NCI-H524 treated with DMSO at 0.1 percent for 48 hours (cell line): ENCODE data around the gene CDK7.
A peak's percentile ranks its signal among the peaks of the same experiment; 100 is the strongest.
"Not testable (repeated sequence)": the region's sequence is repeated elsewhere in the genome, so short reads cannot be mapped to it uniquely, and the experiment has no call there.

ENCODE experiments used
- DNase-seq: peaks from one replicate; lab custom pipeline; 2025; lab: John Stamatoyannopoulos, UW

The CDK7 gene

DNA sequence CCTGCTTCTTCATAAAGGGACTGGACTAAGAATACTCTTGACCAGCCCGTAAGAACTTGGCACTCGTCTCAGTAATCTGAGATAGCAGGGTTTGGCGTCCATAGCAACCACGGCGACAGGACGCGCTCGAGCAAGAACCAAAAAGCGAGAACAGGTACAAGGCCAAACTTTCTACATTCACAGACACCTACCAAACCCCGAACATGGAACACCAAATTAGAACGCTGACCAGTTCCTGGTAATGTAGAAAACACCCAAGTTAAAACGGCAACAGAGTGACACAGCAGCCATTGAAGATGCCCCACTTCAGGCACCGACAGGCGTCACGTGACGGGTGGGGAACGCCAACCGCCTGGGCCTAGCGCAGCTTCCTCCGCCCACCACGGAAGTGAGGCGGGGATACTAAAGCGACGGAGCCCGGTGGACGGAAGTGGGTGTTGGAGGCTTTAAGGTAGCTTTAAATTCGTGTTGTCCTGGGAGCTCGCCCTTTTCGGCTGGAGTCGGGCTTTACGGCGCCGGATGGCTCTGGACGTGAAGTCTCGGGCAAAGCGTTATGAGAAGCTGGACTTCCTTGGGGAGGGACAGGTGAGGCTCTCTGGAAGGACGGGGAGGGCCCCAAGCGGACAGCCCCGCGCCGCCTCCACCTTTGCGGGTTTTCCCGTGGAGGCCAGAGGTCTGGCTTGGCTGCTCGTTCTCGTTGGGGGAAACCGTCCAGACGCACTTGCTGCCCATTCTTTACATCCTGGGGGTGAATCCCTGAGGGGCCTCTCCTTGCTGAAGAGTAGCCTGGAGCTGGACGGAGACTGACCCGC lies at the start of gene CDK7:
Gene CDK7, plus strand, starts transcription at position 430 of the 812 bp plus-strand sequence. Its CDS starts 90 bp downstream, at position 520.
- peak; percentile 50 for DNase-seq

DNA sequence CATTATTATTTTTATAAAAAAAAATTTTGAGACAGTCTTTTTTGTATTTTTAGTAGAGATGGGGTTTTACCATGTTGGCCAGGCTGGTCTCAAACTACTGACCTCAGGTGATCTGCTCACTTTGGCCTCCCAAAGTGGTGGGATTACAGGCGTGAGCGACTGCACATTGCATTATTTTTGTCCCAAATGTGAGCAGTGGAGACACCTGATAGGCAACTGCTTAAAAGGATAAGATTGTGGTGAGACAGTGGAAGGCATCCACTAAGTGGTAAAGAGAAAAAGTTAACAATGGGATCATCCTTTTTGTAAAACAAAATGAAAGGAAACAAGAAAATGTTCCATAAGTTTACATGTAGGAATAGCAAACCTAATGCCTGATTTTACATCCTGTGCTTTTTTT lies 47.3 kb upstream of the CDK7 start:
- DNase-seq = no peak

DNA sequence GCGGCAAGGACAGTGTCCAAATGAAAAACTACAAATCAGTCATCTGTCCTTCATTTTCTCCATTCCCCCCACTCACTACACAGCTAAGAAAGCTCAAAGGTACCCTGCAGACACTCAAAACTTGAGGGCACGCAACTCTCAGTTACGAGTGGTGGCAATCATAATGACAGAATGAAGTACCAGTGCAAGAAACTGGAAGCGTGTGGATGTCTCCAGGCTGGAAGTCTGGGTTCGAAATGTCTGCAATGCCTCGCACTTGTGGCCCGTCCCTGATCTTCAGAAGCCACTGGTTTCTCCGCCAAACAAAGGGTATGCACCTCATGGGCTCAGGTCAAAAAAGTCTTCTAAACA lies 45.9 kb upstream of the CDK7 start:
- DNase-seq = no peak

DNA sequence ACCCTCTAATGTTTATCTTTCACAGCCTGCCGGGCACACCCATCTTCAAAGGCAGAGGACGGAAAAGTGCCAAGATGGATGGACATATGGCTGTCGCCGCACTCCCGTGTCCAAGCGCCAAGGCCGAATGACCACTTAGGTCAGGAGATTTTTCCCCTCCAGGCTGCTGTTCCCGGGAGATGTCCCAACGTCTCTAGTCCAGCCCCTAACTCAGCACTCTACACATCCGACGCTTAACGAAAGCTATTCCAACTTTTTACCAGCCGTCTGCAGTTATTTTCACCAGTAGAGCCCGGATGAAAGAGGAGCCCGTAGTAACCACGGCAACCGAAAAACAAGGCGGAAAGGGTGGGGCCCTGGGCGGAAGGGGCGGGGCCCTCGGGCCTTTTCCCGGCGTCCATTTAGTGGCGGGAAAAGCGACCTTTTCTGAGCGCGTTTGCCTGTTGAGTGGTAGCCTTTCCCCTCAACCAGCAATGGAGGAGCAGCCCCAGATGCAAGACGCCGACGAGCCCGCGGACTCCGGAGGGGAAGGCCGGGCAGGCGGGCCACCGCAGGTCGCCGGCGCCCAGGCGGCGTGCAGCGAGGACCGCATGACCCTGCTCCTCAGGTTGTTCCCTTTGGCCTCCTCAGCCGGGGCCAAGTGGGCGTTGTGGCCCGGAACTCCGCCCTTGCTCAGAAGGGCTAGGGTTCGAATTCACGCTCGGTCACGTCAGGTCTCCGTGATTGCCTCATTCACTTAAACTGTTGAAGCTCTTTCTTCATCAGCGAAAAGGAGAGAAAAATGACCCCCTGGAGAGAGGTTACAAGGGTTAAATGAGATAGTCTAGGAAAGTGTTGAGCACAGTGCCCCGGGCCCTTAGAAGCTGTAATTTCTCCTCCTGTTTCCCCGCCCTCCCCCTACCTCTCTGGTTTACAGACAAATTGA lies 45.3 kb upstream of the CDK7 start, which contains the start of gene CENPH:
Gene CENPH, plus strand, starts transcription at position 422 of the 925 bp plus-strand sequence. Its CDS starts 52 bp downstream, at position 474.
- peak; percentile 40 for DNase-seq

DNA sequence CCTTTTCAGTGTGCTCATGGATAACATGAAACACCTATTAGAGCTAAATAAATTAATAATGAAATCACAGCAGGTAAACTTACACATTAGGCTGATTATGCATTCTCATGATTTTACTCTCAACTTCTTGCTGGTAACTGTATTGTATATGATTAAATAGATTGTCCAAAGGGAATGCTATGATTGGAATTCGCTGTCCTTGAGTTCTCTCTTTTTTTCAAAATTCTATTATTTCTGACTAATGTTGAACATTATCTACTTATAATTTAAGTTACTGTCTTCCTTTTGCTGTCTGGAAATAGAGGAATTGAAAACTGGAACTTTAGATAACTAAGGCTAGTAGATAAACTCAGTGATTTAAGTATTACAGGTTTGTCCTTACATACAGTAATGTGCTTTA lies 32.2 kb upstream of the CDK7 start:
- DNase-seq = no peak

DNA sequence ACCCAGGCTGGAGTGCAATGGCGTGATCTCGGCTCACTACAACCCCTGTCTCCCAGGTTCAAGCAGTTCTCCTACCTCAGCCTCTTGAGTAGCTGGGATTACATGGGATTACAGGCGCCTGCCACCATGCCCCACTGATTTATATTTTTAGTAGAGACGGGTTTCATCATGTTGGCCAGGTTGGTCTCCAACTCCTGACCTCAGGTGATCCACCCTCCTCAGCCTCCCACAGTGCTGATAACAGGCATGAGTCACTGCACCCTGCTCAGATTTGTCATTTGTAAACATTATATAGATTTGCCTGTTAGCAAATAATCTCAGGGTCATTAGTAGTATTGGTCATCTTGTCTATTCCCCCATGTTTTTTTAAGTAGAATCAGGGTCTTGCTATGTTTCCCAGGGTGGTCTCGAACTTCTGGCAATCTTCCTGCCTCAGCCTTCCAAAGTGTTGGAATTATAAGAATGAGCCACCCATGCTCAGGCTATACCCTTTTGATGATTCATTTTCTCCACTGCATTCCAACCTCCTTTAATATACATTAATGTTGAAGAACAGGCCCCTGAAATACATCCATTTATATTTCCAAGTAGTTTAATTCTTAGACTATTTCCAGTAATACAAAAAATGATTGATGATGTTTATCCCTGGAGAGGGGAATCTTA lies 28.0 kb upstream of the CDK7 start:
- DNase-seq = no peak

DNA sequence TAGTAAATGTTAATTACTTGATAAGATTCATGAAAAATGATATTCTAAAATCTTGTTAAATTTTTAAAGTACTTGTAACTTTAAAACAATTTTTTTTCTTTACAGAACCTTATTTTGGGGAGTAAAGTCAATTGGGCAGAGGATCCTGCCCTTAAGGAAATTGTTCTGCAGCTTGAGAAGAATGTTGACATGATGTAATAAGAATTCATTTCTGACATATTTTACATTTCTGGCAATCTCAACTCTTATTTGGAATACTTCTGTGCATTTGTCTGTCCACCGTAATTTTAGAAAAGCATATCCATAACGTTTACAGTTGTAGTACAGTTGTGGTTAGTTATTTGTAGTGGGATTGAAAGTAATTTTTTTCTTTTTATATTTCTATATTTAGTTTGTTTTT lies 25.1 kb upstream of the CDK7 start:
- no peak for DNase-seq

DNA sequence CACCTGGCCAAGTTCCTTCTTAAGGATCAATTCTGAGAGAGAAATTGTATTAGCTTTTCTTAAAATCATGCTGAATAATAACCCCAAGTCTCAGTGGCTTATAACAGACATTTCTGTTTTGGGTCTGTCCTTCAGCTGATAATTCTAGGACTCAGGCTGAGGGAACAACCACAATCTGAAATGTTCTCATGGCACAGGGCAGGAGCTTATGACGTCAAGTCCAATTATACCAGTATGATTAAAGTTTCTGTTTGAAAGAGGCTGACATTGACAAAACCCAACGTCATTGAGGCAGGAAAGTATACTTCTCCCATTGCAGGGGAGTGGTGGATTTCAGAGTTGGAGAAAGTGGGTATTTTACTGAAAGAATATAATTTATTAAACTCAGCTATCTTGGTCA lies 23.5 kb upstream of the CDK7 start:
- no peak for DNase-seq

DNA sequence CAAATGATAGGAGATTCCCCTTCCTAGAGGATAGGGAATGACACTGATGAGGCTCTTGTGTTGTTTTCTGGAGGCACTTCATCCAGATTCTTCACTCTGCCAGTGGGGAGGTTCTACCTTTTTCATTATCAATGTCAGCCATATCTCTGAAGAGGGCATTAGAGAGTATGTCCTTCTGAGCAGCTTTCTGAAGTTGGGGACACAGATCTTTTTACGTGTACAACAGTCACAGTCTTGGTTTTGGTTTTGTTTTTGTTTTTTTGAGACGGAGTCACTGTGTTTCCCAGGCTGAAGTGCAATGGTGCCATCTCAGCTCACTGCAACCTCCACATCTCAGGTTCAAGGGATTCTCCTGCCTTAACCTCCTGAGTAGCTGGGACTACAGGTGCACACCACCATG lies 22.7 kb upstream of the CDK7 start:
- no peak for DNase-seq

DNA sequence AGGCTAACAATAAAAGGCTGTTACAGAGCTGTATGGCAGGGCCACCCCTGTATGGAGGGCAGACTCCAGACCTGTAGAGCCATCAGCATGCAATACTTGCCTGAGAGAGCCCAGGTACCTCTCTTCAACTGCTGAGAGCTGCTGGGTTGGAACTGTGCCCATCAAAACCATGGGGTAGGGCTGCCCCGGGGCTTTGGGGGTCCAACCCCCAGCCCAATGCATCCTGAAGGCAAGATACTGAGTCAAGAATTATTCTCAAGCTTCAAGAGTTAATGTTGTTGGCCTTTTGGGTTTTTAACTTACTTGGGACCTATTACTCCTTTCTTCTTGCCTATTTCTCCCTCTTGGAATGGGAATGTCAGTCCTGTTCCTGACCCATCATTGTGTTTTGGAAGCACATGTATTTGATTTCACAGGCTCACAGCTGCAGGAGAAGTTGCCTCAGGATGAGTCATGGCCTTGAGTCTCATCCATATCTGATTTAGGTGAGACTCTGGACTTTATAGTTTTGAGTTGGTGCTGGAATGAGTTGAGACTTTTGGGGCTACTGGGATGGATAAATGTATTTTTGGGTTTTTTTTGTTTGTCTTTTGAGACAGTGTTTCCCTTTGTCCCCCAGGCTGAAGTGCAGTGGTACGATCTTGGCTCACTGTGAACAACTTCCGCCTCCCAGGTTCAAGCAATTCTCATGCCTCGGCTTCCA lies 21.0 kb upstream of the CDK7 start:
- DNase-seq = no peak

DNA sequence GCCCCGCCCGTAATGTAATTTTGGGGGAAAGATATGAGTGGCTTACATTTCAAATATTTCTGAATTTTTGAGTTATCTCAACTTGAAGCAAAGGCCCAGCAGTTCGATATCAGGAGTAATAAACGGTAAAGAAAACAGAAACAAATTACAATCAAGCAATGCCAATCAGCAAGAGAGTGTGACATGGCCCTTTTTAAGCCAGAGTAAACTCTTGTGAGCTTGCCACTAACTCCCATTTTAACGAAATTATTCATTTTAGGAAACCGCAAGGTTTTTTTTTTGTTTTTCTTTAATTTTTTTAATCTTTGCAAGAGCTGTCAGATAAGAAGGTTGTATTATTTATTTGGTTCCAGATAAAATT lies 17.6 kb upstream of the CDK7 start:
- DNase-seq = no peak

DNA sequence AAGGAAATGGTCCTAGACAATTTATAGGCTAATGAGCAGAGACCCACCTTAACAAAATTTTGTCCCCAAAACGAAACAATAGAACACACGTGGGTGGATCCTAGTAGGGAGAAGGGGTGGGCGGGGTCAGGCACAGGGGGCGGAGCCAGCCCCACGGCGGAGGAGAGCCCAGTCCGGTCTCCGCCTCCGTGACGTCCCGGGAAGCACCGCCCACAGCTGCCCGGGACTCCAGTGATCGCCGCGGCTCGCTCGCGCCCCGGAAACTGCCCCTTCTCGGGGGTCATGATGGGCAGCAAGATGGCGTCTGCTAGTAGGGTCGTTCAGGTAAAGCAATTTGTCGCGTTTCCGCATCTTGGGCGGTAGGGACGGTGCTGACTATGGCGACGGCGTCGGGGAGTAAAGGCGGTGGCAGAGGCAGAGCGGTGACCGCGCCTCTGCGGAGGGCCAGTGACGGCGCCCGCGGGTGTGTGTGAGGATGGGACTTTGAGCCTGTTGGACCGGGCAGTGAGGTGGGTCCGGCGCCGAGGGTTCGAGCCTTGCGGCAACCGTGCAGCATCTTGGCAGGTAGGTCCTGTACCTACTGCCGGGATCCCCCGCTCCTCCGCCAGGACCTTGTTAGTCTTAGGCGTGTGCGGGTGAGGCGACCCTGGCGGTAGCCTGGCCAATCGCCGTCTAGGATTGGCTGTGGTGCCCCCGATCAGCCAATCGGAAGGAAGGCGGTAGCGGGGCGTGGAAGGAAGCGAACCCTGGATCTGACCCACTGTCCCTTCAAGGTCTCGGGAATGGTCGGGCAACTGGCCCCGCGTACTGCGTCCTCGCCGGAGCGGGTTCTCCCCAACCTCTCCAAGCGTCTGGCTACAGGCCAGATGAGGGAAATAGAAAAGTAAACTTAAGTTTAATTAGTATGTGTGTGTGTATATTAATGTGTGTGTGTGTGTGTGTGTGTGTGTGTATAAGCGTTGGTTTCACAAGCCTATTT lies 16.8 kb upstream of the CDK7 start:
- DNase-seq = peak; percentile 71

DNA sequence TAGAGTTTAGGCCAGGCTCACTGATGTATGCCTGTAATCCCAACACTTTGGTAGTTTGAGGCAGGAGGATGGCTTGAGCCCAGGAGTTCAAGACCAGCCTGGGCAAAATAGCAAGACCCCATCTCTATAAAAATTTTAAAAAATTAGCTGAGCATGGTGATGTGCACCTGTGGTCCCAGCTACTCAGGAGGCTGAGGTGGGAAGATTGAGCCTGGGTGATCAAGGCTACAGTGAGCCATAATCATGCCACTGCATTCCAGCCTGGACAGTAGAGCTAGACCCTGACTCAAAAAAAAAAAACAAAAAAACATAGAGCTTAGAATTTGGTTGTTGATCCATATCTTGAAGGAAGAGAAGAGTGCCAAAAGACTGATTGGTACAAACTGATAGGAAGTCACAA lies 14.7 kb upstream of the CDK7 start:
- DNase-seq = no peak

DNA sequence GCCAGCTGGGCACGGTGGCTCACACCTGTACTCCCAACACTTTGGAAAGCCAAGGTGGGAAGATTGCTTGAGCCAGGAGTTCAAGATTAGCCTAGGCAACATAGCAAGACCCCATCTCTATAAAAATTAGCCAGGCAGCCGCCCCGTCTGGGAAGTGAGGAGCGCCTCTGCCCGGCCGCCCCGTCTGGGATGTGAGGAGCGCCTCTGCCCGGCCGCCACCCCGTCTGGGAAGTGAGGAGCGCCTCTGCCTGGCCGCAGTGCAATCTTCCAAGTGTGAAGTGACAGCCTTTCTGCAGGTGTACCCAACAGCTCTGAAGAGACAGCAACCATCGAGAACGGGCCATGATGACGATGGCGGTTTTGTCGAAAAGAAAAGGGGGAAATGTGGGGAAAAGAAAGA lies 14.3 kb upstream of the CDK7 start:
- not testable (repeated sequence) for DNase-seq

DNA sequence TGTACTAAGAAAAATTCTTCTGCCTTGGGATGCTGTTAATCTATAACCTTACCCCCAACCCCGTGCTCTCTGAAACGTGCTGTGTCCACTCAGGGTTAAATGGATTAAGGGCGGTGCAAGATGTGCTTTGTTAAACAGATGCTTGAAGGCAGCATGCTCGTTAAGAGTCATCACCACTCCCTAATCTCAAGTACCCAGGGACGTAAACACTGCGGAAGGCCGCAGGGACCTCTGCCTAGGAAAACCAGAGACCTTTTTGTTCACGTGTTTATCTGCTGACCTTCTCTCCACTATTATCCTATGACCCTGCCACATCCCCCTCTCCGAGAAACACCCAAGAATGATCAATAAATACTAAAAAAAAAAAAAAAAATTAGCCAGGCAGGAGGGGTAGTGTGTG lies 13.9 kb upstream of the CDK7 start:
- not testable (repeated sequence) for DNase-seq

DNA sequence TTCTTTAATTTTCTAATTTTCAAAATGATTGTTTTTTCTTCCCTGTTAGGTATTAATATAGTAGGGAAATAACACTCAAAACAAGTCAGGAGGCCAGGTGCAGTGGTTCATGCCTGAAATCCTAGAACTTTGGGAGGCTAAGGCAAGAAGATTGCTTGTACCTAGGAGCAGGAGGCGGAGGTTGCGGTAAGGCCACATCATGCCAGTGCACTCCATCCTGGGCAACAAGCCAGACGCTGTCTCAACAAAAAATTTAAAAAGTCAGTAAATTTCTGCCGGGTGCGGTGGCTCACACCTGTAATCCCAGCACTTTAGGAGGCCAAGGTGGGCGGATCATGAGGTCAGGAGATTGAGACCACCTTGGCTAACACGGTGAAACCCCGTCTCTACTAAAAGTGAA lies 10.2 kb upstream of the CDK7 start:
- DNase-seq = no peak

DNA sequence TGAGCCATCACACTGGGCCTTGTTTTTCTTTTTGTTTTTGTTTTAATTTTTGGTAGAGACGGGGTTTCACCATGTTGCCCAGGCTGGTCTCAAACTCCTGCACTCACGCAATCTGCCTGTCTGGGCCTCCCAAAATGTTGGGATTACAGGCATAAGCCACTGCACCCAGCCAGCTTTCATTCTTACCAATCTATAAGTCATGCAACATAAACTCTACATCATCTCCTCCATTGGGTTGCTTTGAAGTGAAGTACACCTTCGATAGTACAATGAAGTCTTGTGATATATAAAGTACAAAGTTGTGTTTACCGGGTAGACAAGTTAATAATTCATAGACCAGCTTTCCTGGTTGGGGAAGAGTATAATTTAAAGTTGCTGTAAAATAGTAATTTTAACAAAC lies 8.8 kb upstream of the CDK7 start:
- no peak for DNase-seq

DNA sequence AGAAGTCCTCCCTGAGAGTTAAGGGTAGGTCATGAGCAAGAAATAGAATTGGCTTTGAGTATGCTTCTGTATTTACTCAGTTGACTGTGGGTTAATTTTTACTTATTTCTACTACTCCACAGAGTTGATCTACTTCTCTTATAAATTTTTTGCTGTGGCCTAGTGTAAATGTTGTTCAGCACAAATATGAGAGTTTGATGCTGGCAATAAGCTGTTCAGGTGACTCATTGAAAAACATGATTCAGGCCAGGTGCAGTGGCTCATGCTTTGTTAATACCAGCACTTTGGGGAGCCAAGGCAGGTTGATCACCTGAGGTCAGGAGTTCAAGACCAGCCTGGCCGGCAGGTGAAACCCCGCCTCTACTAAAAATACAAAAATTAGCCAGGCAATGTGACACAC lies 4.5 kb upstream of the CDK7 start:
- no peak for DNase-seq

DNA sequence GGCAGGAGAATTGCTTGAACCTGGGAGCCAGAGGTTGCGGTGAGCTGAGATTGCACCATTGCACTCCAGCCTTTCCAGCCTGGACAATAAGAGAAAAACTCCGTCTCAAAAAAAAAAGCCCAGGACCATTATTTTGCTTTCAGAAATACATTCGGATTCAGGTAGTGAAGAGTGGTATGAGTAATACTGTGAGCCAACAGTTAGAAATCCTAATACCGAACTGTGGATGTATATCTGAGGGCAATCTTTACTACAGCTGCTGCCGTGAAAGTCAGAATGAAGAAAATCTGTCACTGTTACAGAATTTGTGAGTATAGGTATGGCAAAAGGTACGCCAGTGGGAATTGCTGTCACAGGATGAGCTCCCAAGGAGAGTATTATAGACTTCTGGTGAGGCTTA lies 3.4 kb upstream of the CDK7 start:
- no peak for DNase-seq

DNA sequence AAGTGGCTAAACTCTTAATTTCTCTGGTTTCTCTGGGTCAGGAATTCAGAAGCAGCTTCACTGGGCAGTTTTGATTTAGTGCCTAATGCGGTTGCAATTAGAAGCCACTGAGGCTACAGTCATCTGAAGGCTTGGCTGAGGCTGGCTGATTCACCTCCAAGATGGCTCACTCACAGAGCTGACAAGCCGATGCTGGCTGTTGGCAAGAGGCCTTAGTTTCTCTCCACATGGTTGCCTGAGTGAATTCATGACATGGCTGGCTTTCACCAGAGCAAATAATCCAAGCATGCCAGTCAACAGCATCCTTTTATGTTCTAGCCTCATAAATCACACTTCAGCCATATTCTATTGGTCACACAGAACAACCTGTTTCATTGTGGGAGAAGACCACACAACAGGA lies 2.8 kb upstream of the CDK7 start:
- DNase-seq = no peak

DNA sequence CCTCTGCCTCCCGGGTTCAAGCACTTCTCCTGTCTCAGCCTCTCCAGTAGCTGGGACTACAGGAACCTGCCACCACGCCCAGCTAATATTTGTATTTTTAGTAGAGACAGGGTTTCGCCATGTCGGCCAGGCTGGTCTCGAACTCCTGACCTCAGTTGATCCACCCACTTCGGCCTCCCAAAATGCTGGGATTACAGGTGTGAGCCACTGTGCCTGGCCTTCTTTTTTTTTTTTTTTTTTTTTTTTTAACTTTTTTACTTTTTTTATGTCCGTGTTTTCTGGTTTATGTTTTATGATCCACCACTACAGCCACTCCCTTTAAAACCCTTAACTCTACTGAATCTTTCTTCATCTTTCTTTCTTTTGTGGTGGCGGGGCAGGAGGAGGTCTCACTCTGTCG lies 2.0 kb downstream of the CDK7 start:
- not testable (repeated sequence) for DNase-seq
